H1 (cell line): Measurements from ENCODE around the gene DNAH12.

Experiments
- CBX8 ChIP-seq: fragments of 300-800, 300-1000 bp; sonication (generic); IDR thresholded peaks from 2 replicates; pipeline ENCODE4 v1.7.1; 2016; ENCODE audit warnings: low read depth, low read length, borderline replicate concordance
- EGR1 ChIP-seq: IDR thresholded peaks from 2 replicates; pipeline ENCODE4 v1.6.1; 2011; ENCODE audit warnings: low read depth, low read length, borderline replicate concordance
- EZH2 ChIP-seq: fragments of 200-600 bp; sonication (generic); IDR thresholded peaks from 2 replicates; pipeline ENCODE4 v1.7.1; 2012; ENCODE audit warnings: low read depth, mild to moderate bottlenecking, moderate library complexity, low read length, inconsistent platforms; ENCODE audit not compliant: severe bottlenecking
- KDM4A ChIP-seq: IDR thresholded peaks from one replicate; pipeline ENCODE4 v1.7.1; 2012; ENCODE audit warnings: low read depth, mild to moderate bottlenecking, moderate library complexity, low read length, inconsistent platforms; ENCODE audit not compliant: severe bottlenecking
- MAFK ChIP-seq: IDR thresholded peaks from 2 replicates; pipeline ENCODE4 v1.6.1; 2012; ENCODE audit warnings: low read depth, mild to moderate bottlenecking, improper control_type of control experiment, low read length
- POLR2A ChIP-seq, 2 experiments: IDR thresholded peaks; 1 replicate in 1 of 2; 2 replicates in 1 of 2; pipeline ENCODE4 v1.6.1; 2011; ENCODE audit warnings: low read depth in 2 of 2, low read length in 2 of 2, mild to moderate bottlenecking in 2 of 2; ENCODE audit errors: control extremely low read depth in 1 of 2
- POLR2AphosphoS5 ChIP-seq: IDR thresholded peaks from 2 replicates; pipeline ENCODE4 v1.6.1; 2011; ENCODE audit warnings: low read depth, low read length
- SRF ChIP-seq: IDR thresholded peaks from 2 replicates; pipeline ENCODE4 v1.6.1; 2011; ENCODE audit warnings: mild to moderate bottlenecking, low read depth, low read length, moderate library complexity
- TF ChIP-seq, protein P1 (sequence below), 3 experiments: IDR thresholded peaks; 1 replicate in 2 of 3; 2 replicates in 1 of 3; pipeline versions ENCODE4 v1.5.1 to v1.6.1; 2011; ENCODE audit warnings: low read length in 3 of 3, mild to moderate bottlenecking in 3 of 3, inconsistent platforms in 2 of 3, low read depth in 1 of 3, moderate library complexity in 1 of 3; ENCODE audit not compliant: insufficient read depth in 1 of 3; ENCODE audit errors: control extremely low read depth in 1 of 3
- TF ChIP-seq, protein P2 (sequence below): IDR thresholded peaks from 2 replicates; pipeline ENCODE4 v1.6.1; 2012; ENCODE audit warnings: inconsistent platforms

DNA sequence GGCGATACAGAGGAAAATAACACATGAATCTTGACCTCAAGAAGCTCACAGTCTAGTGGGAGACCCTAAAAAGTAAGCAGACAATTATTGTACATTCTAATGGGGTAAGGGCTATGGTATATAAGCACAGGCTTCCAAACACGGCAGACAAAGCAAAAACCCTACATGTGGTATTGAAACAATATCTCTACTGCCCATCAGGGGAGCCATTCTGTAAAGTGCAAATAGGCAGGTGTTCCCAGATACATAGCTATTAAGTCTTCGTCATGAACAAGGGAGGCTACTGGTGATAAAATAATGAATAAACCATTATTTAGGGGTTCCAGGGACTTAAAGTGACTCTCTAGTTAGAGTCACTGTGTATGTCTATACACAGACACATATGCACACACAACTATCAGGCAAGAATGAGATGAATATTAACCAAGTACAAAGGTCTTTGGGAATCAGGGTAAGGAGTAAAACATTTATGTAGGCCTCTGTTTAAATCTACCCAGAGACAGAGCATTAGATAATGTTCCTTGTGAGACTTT is 213.0 kb downstream of the DNAH12 start:
- TF ChIP-seq, protein P1, sequence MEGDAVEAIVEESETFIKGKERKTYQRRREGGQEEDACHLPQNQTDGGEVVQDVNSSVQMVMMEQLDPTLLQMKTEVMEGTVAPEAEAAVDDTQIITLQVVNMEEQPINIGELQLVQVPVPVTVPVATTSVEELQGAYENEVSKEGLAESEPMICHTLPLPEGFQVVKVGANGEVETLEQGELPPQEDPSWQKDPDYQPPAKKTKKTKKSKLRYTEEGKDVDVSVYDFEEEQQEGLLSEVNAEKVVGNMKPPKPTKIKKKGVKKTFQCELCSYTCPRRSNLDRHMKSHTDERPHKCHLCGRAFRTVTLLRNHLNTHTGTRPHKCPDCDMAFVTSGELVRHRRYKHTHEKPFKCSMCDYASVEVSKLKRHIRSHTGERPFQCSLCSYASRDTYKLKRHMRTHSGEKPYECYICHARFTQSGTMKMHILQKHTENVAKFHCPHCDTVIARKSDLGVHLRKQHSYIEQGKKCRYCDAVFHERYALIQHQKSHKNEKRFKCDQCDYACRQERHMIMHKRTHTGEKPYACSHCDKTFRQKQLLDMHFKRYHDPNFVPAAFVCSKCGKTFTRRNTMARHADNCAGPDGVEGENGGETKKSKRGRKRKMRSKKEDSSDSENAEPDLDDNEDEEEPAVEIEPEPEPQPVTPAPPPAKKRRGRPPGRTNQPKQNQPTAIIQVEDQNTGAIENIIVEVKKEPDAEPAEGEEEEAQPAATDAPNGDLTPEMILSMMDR (IDR thresholded peaks at IDR 0.05; ENCODE audit: control extremely low read depth in 1 of 3, insufficient read depth in 1 of 3, low read depth in 1 of 3, low read length in 3 of 3): no peak
- no peak for TF ChIP-seq MAFK
- TF ChIP-seq CBX8: no peak
- TF ChIP-seq, protein P2, sequence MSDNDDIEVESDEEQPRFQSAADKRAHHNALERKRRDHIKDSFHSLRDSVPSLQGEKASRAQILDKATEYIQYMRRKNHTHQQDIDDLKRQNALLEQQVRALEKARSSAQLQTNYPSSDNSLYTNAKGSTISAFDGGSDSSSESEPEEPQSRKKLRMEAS: no peak
- TF ChIP-seq KDM4A: no peak
- TF ChIP-seq POLR2A (IDR thresholded peaks at IDR 0.05; ENCODE audit: control extremely low read depth in 1 of 2, low read depth in 2 of 2, low read length in 2 of 2): no peak
- TF ChIP-seq EGR1: no peak
- TF ChIP-seq EZH2: no peak
- no peak for TF ChIP-seq SRF
- TF ChIP-seq POLR2AphosphoS5: no peak
